NCI-H748 (cell line): ENCODE measurements around the gene FBXL13.
"Not testable (repeated sequence)": the region's sequence is repeated elsewhere in the genome, so short reads cannot be mapped to it uniquely, and the experiment has no call there.

Source experiments
- DNase-seq: peaks from one replicate; lab custom pipeline; 2025; ENCODE audit not compliant: unreplicated experiment; lab: John Stamatoyannopoulos, UW

The FBXL13 gene

DNA sequence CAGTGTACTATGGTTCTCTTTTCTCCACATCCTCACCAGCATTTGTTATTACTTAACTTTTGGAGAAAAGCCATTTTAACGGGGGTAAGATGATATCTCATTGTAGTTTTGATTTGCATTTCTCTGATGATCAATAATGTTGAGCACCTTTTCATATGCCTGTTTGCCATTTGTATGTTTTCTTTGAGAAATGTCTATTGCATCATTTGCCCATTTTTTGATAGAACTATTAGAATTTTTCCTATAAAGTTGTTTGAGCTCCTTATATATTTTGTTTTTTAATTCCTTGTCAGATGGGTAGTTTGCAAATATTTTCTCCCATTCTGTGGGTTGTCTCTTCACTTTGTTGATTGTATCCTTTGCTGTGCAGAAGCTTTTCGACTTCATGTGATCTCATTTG lies 172.5 kb downstream of the FBXL13 start:
- not testable (repeated sequence) for DNase-seq

DNA sequence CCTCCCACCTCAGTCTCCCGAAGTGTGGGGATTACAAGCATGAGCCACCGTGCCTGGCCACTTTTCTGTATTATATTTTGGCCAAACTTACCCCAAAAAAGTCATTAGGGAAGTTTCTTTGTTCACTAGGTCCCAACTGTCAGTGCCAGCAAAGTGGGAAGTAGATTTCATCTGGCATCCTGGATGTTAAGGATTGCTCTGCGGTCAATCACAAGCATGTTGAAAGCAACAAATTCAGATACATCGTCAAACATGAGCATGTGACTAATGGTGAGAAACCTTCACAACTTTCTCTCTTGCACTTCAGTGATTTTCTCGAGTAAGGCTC lies 176.1 kb downstream of the FBXL13 start:
- DNase-seq, result no peak

DNA sequence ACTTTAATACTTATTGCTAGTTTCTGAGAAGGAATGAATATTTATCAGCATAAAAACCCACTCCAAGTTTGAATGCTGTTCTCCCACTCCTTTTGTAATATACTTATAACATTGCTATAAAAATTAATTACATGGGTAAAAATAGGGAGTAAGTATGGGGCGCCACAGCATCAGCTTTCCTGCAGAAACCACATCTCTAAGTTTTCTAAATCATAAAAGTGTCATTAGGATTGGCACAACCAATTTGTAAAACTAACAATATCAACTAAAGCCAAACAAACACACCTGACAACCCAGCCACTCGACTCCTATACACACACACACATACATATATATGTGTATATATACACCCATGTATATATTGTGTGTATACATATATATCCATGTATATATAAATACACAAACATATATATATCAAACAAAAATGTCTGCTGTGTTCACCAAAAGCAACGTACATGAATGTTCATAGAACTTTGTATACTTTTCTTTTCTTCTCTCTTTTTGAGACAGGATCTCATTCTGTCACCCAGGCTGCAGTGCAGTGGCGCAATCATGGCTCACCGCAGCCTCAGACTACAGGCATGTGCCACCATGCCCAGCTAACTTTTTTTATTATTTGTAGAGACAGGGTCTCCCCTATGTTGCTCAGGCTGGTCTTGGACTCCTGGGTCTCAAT lies 176.6 kb downstream of the FBXL13 start:
- no peak for DNase-seq

DNA sequence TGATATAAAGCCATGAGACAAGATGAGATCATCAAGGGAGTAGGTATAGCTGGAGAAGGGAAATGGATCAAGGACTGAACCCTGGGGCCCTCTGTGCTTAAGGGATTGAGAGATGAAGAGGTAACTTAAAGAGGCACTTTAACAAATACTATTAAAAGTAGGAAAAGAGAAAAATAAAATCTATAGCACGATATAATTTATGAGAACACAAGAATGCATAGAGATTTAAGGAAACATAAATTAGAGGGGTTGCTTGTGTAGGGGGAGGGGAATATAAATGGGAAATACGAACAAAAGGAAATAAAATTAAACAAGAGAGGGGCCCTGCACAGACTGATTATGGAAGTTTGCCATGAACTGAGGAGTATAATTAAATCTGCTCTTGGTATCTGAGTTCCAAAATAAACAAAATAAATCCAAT lies 177.4 kb downstream of the FBXL13 start:
- no peak for DNase-seq

DNA sequence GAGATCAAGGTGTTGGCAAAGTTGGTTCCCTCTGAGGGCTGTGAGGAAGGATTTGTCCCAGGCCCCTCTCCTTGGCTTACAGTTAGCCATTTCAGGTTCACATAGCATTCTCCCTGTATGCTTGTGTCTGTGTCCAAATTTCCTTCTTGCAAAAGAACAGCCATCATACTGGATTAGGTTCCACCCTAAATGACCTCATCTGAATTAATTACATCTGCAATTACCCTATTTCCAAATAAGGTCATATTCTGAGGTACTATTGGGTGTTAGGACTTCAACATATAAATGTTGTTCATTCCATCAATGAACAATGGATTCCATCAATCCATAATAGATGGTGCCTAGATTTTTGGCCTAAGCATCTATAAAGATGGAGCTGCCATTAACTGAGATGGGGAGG lies 178.0 kb downstream of the FBXL13 start:
- no peak for DNase-seq

DNA sequence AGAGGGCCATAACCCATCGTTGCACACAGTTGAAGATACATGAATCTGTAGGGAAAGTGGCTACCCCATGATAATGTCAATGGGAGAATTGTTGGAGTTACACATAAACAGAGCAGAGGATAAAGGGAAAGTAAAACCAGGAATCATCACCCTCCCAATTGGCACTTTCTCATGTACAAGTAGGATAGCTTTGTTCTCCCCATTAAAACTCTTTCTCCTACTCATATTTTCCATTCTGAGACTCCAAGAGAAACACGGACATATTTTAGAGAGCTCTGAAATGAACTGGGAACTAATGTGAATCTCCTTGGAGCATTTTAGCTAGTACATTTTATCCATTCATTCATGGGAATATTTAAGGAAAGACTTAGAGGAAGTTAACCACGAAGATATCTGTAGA lies 179.0 kb downstream of the FBXL13 start:
- DNase-seq, result no peak

DNA sequence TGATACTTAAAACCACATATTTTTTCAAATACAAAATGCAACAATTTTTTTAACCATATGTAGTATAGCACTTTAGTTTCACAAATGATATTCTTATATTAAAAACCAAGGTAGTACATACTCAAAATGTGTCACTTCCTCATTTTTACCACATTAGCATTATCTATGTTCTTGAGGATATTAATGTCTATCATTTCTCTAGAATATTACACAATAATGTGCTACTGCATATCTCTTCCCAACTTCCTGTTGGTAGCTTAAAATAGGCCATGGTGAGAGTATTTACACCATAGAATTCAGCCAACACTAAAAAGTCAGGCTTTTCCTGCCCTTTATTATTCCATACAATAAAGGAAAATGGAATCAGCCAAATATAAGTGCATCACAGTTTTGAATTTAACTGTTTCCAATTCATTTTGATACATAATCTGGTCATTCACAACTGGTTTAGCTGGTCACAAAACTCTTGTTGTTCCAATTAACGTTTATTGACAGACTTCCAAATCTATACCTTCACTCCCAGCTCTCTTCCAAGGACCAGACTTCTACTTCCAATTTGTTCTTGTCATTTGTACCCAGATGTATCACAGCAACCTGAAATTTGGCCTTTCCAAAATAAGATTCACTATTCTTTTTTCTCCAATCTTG lies 181.8 kb downstream of the FBXL13 start:
- no peak for DNase-seq

DNA sequence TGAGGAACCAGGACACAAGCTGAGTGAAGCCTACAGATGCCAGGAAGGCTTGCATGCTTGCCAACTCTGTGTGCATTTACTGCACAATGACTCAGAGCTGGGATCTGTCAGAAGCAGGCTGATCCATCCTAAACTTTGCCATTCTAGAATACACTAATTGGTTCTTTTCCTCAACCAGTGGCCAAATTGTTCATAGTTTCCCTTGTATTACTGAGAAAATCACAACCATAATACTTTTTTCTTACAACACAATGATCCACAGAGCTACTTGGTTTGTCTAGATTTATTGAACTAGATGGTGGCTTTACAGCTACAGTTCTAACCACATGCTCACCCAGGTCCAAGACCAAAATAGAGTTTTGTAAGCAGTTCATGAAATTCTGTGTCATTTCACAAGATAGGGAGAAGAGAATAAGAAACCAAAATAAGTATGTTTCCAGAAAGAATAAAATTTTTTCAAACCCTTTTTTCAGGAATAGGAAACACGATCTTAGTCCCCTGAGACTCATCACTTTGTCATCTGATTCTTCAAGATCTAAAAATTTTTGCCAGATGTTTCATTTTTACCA lies 182.8 kb downstream of the FBXL13 start:
- no peak for DNase-seq

DNA sequence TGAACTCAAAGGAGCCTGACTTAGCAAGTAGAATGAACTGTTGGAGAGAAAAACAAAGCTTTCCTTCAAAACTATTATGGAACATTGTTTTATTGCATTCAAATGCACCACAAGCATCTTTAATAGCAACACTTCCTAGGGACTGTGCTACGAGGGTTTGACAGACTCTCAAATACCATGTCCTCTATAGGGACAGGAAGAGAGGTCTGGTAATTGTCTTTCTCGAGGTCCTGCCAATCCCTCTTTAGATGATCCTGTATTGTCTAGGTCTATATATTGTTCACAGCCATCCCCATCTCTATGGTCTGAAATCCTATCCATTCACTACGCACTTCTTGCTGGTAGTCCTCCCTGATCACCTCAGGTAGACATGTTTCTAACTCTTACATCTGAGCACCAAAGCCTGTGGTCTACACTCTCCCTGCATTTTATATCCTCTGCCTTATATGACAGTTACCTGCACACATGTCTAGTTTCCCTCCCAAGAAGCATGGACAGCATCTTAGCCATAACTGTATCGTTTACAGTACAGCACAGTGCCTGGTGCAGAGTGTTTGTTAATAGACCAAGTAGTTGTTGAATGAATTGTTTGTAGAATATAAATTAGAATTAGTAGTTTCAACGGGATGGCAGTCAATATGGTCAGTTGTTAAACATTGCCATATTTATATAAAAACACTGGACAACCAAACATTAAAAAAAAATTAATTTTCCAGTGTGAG lies 183.5 kb downstream of the FBXL13 start:
- no peak for DNase-seq

DNA sequence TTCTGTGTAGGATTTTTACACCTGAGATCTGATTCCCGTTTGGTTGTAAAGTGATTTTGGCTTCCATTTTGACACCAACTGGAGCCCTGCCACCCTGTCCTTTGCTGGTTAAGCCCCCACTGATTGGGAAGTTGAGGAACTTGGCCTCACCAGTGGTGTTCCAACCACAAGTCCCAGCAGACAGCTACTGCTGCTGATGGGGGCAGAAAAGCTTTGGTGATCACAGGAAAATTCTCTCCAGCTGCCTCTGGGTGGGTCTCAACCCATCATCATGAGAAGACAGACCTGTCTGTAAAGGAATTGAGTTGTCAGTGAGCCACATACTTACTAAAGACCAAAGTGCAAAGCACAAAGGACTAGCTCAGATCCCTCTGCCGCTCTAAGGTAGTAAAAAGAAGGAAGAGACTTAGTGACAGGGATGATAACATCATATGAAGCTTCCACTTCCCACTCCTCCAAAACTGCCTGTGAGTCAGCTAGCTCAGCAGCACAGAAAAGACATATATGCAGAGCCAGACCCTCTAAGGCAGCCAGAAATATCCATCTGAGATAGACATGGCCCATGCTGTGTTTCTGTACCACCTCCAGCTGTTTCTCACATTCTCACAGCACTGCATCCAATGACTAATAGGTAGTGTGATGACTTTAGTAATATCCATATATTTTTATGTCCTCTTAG lies 184.2 kb downstream of the FBXL13 start:
- no peak for DNase-seq

DNA sequence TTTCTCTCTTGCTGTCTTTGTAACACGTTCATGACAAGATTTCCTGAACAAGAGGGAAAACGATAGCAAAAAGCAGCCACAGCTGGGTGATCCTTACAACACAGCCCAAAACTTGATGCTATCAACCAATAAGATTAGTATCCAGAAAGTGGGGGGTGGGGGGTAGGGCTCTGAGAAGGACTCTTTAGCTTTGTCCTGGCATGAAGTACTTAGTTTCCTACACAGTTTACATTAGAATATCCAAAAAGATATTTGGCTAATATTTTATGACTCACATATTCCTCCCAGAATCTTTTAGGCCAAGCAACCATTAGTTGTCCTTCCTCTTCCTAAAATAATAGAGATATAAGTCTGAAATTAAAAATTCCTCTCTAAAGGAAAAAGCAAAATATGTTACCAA lies 184.7 kb downstream of the FBXL13 start:
- no peak for DNase-seq

DNA sequence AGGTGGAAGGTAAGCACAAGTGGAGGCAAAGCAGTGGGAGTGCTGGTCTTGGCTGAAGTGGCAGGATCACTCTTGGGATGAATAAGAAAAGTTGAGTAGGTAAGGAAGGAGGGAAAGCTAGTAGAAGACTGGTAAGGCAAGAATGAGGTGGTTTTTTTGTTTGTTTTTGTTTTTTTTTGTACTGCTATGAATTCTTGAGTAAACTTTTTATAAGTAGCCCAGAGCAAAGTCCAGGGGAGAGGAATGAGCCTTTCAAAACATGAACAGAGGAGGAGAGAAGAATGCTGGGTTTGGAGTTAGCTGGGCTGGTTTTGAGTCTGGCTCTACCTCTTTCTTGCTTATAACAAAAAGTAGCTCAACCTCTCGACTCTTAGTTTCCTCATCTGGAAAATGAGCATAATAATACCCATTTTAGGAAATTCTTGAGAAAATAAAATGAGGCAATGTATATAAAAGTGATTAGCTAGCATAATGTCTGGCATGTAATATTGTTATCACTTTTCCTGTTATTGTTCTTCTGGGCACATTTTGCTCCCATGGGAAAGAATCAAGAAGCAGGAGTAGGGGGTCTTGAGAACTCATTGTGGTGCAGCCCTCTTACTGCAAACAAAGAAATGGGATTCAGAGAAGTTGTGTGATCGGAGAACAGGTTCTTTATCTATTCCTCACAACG lies 185.9 kb downstream of the FBXL13 start:
- no peak for DNase-seq

DNA sequence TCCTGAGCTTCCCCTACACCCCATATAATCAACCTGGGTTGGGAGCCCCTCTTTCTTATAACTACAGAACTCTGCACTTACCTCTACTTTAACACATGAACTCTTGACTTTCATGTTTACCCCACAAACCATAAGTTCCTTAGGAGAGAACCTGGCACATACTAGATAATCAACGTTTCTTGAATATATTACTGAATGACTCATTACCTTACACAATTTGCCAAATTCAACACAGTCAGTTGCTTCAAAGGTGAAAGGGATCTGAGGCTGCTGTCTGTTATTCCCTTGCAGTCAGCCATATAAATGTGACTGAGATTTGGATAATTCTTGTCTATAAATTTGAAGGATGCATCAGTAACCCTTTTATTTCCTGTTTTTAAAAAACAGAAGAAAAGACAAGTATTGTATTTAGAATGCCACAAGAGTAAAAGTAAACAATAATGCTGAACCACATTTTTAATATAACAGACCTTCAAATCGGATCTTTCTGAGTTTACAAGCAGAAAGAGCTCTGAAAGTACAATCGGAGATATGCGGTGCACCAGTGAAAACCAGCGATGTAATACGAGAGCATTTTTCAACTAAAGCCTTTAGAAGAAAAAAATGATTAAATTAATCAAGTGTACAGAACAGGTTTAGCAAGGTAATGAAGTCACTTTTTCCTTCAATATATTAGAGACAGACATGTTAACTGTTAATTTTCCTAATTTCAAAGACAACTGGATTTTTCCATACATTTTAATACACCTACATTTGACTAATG lies 191.3 kb downstream of the FBXL13 start:
- no peak for DNase-seq

DNA sequence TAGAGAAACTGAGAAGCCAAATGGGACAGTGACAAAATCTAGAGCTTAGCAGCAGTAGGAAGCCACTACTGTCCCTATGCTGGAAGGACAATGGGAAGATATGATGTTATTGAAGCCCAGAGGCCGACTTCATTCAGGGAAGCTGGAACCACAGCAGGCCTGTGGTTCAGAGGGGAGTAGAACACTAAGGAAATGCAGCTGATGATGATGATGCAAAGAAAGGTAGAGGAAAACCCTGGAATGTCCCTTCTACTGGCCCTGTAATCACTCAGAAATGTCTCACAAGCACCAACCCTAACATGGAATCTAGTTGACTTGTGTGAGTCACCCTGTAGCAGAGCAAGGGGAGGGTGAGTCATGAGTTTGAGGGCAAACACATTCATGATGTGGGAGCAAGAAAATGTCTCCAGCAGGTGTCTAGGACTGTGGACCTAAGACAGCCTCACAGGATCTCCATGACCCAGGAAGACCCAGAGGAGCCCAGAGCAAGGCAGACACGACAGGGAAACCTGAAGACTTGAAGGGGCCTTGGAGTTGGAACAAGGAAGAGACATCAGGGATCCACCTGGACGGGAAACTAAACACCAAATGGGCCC lies 198.8 kb downstream of the FBXL13 start:
- no peak for DNase-seq

DNA sequence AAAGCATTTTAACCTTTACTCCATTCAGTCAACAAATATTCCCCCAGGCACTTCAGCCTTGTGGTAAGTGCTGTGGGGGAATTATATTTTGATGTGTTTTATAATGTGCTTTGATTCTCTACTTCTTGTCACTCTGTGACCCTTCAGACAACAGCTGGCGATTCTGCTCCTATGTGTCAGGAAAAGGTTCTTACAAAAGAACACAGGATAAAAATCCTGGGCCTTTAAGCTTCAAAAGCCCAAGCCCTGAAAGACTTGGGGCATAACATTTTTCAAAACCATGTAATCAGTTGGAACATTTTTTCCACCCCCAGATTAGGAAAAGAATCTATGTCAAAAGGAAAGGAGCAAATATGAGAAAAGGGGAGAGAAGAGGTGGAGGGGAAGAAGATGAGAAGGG lies 199.6 kb downstream of the FBXL13 start:
- no peak for DNase-seq

DNA sequence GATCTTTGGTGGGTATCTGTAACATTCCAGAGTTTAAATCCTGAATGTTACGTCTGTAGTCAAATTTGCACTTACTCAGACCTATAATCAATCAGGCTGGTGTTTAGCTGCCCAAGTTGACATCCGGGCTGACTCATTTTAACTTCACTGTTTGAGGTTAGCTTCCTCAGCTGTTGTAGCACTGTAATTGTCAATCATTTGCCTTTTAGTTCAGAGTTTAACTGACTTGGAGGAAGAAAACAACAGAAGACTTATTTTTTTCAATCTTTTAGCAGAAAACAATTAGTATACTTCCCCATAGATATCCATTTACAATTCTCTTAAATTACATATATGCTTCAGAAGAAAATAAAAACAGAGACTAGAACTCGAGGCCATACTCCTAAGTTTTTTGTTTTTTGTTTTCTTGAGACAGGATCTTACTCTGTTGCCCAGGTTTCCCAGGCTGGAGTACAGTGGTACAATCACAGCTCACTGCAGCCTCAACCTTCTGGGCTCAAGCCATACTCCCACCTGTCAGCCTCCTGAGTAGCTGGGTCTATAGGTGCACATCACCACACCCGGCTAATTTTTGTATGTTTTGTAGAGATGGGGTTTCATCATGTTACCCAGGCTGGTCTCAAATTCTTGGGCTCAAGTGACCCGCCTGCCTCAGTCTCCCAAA lies 200.3 kb downstream of the FBXL13 start:
- no peak for DNase-seq

DNA sequence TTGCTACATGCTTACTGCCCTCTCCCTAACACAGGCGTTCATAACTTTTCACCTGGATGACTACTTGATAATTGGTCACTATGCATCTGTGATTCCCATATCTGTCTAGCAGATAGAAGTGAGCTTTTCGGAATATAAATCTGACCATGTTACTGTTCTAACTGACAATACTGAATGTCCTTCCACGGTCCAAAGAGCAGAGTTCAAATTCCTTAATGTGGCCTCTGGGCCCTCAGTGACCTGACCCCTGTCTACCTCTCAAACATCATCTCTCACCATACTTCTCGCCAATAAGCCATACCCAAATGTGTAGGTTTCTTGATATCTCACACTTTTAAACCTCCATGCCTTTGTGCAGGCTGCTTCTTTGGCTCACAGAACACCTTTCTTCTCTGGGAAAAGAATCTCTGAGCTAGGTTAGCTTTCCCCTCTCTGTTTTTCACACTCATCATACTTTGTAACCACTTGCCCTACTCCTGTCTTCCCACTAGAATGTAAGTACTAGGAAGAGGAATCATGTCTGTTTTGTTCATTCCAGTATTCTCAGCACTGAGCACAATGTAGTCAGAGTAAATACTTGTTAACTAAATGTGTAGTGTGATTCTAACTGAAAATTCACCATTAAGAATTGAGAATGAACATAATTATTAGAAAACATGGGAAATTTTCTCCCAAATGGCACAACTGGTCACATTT lies 201.0 kb downstream of the FBXL13 start:
- no peak for DNase-seq

DNA sequence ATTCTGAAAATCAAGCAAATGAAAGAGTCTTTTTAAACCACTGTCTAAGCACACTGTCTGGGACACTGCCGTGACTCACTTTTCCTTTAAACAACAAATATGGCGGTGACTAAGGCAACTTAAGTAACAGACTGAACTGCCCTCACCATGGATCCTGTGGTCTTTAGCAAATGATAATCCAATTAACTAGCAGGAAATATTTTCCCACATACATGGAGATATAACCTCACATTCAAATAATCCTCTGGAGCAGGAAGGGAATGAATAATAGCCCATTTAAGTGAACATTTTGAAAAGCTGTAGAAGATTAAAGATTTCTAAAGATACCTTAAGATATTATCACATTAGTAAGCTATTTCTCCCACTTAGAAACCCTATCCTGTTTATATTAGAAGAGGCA lies 202.1 kb downstream of the FBXL13 start:
- no peak for DNase-seq

DNA sequence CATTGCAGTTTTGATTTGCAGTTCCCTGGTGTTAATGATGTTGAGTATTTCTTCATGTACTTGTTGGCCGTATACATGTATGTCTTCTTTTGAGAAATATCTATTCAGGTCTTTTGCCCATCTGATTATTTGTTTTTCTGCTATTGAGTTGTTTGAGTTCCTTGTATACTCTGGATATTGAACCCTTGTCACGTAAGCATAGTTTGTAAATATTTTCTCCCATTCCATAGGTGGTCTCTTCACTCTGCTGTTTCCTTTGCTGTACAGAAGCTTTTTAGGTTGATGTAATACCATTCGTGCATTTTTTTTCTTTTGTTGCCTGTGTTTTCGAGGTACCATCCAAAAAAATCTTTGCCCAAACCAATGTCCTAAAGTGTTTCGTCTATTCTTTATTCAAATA lies 205.4 kb downstream of the FBXL13 start:
- no peak for DNase-seq
